ENCODE measurements around the gene GPR108.
"Not testable (repeated sequence)": the region's sequence is repeated elsewhere in the genome, so short reads cannot be mapped to it uniquely, and the experiment has no call there.

Gene GPR108

GRCh38 chr19:6718741-6719539 is 18.4 kb downstream of the GPR108 start:
- DNase-seq, result no peak

- DNase-seq, result no peak
Observed at GRCh38 chr19:6718111-6718740, 19.2 kb downstream of the GPR108 start.

GRCh38 chr19:6717441-6717971 is 19.9 kb downstream of the GPR108 start:
- DNase-seq, result no peak

- DNase-seq, result no peak
Observed at GRCh38 chr19:6717036-6717435, 20.3 kb downstream of the GPR108 start.

GRCh38 chr19:6716610-6716970 is 20.8 kb downstream of the GPR108 start:
- no peak for DNase-seq

- DNase-seq, result no peak
Observed at GRCh38 chr19:6714749-6715555, 22.4 kb downstream of the GPR108 start.

GRCh38 chr19:6713773-6714692 is 23.3 kb downstream of the GPR108 start:
- DNase-seq, result no peak

GRCh38 chr19:6712692-6713670 is 24.4 kb downstream of the GPR108 start:
- no peak for DNase-seq

- no peak for DNase-seq
Observed at GRCh38 chr19:6712231-6712630, 25.1 kb downstream of the GPR108 start.

GRCh38 chr19:6711605-6712004 is 25.8 kb downstream of the GPR108 start:
- DNase-seq, result no peak

- no peak for DNase-seq
Observed at GRCh38 chr19:6711078-6711361, 26.4 kb downstream of the GPR108 start.

GRCh38 chr19:6710273-6711077 is 26.9 kb downstream of the GPR108 start:
- no peak for DNase-seq

- DNase-seq, result no peak
Observed at GRCh38 chr19:6709549-6709948, 27.8 kb downstream of the GPR108 start.

- not testable (repeated sequence) for DNase-seq
Observed at GRCh38 chr19:6708913-6709312, 28.5 kb downstream of the GPR108 start.

- no peak for DNase-seq
Observed at GRCh38 chr19:6708346-6708745, 29.0 kb downstream of the GPR108 start.

GRCh38 chr19:6707658-6708018 is 29.7 kb downstream of the GPR108 start:
- DNase-seq, result no peak

GRCh38 chr19:6707011-6707657 is 30.2 kb downstream of the GPR108 start:
- no peak for DNase-seq

- no peak for DNase-seq
Observed at GRCh38 chr19:6706633-6706958, 30.8 kb downstream of the GPR108 start.

- no peak for DNase-seq
Observed at GRCh38 chr19:6705931-6706632, 31.3 kb downstream of the GPR108 start.

Data from stimulated activated CD4-positive, alpha-beta T cell treated with anti-CD3 and anti-CD28 coated beads, Interleukin-12 subunit alpha, Interleukin-12 subunit beta, amount 100 ng/mL, for 4 hours (primary cell).